Activated CD4-positive, alpha-beta T cell treated with anti-CD3 and anti-CD28 coated beads for 48 hours (primary cell): ENCODE results near the gene HHIPL1.

Experiments used
- DNase-seq: peaks from one replicate; pipeline ENCODE4 v3.0.0-alpha.2; 2020

Gene HHIPL1

DNA sequence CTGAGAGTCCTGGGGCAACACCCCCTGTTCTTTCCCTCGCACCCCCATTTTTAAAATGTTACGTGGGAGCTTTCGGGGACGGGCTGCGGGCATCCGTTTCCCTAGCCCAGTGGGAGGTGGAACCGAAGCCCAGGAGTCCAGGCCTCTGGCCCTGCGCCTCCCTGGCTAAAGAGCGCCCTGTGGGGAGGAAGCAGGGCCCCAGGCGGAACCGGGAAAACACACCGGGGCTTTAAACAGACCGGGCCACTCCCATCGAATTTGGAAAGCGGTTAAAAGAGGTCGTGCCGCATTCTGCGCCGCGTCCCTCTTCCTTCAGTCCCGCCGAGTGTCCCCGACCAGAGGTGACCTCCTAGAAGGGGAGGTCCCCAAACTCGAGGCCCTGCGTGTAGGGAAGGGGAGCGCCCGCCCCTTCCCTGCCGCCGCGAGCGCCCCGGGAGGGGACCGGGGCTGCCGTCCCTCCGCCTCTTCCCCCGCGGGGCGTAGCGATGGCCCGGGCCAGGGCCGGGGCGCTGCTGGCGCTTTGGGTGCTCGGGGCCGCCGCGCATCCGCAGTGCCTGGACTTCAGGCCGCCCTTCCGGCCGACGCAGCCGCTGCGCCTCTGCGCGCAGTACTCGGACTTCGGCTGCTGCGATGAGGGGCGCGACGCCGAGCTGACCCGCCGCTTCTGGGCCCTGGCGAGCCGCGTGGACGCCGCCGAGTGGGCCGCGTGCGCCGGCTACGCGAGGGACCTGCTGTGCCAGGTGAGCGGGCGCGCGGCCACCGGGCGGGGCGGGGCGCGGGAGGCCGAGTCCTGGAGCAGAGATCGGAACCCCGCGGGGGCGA lies at the start of gene HHIPL1:
HHIPL1 (plus strand) TSS at position 407 of the 822 bp plus-strand sequence; CDS start at position 486, 79 bp downstream.
- no peak for DNase-seq

DNA sequence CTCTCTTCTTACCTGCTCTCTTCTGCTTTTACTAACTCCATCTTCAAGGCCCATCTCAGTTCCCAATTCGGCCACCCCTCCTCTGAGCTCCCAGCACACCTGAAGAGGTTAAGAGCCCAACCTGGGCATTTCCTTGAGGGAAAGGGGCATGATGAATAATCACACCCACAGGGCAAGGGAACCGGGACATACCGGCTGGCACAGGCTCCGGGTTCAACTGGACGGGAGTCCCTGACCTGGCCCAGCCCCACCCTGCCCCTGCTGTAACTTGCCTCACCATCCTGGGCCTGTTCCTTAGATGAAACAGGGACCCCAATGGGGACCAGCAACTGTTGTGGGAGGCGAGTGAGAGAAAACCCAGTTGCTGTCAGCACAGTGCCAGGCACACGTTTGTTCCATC lies 49.4 kb upstream of the HHIPL1 start:
- no peak for DNase-seq

DNA sequence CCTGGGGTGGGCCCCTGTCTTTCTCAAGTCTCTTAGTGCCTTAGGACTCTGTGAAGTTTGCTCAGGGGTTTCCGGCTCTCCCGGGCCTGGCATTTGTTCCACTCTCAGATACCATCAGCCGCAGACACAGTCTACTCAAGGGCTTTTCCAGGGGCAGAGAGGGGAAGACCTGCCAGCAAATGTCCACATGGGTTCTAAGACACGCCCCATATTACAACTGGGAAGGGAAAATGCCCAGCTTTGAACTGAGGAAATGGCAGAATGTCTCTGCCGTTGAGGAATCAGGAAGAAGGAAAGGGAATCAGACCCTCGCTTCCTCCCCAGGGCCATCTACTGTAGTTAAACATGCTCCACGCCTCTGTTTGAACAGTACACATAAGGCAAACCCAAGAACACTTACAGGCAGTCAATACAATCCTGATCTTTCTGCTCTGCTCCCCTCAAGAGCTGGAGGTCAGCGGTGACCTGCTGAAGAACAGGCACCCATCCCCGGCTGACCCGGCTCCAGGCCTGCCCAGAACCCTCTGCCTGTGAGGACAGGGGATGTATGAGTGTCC lies 48.8 kb upstream of the HHIPL1 start:
- no peak for DNase-seq

DNA sequence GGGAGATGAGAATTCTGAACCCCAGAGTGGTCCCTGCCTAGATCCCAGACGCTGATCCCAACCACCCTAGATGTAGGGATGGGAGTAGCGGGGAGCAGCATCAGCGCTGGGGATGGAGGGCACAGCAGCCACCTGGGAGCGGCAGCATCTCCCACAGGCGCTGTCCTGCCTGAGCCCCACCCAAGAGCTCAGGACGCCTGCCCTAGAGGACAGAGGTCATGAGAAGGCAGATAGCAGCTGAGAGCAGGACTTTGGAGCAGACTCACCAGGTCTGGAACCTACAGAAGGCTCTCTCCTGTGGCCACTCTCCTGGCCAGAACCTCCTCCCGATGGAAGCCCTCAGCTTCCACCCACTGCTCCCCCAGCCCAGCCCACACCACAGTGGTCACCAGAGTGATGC lies 48.2 kb upstream of the HHIPL1 start:
- DNase-seq, result no peak

DNA sequence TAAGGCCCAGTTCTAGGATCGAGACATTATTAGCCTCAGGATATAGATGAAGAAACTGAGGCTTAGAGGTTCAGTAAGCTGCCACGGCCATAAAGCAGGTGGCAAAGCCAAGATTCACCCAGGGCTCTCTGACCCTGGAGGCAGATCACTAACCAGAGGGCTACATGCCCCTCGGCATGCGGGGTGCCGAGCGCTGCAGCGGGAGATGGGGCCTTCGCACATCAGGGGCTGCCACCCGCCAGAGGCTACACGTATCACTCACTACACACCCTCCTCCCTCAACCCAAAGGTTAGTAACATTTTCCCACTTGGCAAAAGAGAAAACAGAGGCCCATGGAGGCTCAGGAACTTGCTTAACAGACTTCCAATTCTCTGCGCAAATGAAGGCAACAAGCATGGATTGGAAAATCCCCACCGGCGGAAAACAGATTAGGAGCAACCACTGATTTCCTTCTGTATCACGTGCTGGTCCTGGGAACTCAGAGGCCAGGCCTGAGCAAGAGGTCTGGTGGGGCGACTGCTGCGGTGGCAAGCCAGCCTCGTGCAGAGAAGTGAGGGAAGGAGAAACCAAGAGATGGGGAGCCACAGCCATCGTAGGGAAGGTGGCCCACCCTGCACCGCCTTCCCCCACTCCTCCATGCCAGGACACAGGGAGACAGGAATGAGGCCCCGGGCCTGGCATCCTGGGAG lies 46.9 kb upstream of the HHIPL1 start:
- no peak for DNase-seq

DNA sequence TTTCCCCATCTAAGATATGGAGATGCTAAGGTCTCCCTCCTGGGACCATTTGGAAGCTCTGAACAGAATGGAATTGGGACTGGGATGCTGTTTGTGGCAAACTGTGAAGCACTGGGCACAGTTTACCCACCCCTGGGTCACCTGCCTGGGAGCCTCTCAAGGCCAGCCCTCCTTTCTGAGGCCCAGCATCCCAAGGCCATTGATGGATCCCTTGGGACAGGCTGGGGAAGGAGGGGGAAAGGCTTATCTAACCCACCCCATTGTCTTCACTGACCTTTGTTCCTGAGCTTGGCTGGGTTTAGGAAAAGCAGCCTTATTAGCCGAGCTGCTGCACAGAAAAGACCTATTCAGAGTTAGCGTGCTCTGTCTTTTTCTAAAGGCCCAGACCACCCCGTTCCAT lies 46.2 kb upstream of the HHIPL1 start:
- no peak for DNase-seq

DNA sequence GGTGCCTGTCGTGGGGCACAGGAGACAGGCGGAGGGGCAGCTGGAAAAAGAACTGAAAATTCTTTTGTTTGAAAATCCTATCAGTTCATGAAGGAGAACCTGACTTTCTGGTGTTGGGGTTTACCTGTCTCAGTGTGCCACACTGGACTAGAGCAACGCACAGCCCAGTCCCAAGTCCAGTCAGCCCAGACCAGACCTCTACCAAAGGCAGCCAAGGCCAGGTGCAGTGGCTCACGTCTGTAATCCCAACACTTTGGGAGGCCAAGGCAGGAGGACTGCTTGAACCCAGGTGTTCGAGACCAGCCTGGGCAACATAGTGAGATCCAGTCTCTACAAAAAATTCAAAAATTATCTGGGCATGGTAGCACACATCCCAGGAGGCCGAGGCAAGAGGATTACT lies 45.5 kb upstream of the HHIPL1 start:
- DNase-seq, result no peak

DNA sequence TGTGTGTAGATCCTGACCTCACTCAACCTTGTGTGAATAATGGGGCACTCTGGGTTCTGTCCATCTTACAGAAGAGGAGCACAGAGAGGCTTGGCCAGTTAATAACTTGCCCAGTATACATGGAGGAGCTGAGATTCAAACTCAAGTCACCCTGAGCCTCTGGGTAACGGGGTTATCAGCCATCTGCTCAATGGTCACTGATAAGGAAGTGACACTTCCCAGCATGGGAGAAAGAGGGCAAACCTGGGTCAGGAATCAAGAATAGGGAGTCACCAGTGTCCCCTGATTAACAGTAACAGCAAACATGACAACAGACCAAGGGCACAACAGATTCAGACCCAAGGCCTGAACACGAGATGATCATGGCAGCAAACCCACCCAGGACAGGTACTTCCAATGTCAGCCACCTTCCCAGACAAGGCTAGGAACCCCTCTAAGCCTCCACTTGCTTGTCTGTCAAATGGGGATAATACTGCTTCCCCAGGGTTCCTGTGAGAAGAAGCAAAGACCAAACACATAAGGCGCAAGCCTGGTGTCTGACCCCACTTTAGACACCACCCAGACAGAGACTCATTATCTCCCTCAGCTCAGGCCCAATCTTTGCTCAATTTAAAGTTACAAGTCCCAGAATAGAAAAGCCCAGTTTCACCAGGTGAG lies 44.6 kb upstream of the HHIPL1 start:
- DNase-seq, result no peak

DNA sequence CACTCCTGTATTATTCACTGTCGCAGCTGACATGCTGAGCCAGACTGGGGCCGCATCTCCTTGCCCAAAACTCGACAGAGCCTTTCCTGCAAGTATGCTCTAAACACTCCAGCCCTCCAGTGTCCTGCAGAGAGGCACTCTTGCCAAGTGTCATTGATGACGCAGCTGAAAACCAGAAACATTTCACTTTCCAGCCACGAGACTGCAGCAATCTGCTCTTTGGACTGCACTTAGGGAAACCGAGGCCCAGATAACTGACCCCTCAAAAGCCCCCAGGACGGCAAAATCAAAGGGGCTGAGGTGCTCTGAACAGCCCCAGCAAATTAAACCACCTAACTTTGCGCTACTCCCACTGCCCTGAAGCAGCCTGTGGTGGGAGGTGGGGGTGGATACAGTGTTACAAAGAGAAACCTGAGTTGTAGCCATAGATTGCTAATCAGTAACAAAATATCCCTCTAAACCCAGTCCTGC lies 43.5 kb upstream of the HHIPL1 start:
- DNase-seq, result no peak

DNA sequence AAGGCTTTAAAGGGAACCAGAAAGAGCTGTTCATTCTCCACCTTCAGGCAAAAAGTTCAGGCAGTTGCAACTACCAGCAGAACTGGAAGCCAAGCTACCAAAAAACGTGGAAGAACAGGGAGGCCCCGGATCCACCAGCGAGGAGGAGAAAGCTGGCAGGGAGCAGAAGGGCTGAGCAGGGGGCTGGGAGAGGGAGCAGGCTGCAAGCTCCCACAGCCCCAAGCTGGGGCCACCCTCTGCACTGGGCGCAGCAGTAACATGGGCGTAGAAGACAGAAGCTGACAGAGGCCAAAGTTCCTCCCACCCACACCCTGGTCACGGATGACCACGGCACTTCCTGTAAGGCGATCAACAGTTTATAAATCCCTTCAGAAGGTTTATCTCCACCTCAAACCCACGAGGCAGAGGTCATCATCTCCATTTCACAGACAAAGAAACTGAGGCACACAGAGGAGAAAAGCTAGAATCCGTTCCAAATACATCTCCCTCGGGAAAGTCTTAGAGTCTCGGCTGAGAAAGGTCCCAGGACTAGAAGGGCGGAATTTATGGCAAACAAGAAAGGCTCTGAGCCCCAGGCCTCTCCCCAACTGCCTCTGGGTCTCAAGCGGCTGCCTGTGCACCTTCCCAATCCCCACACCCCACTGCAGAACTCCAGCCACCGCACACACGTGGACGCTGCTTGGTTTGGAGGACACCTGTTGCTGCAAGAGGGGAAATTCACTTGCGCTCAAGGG lies 42.7 kb upstream of the HHIPL1 start:
- DNase-seq, result no peak

DNA sequence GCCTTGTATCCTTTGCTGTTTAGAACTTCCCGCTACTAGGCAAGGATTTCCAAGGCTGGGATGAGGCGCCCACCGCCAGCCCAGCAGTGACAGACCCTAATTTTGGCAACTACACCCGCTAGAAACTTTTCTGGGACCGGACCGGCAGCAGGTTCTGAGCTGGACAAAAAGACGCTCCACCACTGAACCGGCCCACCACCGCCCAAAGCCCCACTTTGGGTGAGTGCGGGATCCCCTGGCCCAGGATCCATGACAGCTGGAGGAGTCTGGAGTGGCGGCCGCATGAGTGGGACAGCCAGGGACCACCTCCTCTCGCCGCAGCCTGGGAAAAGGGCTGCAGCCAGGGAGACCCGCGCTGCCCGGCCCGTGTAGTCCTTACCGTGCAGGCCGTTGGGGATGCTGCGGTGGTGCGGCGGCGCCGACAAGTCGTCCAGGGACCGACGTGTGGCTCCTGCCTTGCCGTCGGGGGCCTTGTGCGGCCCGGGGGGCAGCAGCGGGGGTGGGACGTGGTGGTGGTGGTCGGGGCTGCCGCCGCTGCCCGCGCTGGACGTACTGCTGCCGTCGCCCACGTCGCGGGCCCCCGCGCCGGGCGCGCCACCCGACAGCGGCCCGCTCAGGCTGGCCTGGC lies 42.0 kb upstream of the HHIPL1 start:
- no peak for DNase-seq

DNA sequence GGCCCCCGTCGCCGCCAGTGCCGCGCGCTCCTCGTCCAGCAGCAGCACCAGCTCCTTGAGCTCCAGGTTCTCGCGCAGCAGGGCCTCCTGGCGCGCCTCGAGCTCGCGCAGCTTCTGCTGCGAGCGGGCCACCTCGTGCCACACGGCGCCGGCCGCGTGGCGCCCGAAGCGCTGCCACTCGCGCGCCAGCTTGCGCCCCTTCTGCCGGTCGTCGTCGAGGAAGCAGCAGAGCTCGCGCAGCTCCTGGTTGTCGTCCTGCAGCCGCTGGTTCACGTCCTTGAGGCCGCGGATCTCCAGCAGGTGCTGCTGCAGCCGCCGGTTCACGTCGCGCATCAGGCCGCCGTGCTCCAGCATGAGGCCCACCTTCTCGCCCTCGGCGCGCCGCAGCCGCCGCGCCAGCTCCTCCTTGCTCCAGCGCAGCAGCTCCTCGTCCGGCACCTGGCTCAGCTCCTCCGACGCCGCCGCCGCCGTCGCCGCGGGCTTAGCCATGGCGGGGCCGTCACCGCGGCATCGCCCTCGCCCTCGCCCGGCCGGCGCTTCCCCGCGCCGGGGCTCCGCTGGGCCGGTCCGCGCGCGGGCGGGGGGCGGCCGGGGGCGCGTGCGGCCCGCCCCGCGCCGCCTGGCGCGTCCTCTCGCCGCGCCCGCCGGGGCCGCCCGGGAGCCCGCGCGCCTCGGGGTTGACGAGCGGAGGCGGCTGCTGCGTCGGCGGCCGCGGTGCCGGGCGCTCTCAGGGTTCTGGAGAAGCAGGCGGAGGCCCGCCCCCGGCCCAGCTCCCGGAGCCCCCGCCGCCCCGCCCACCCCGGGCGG lies 41.3 kb upstream of the HHIPL1 start, which contains the start of gene CCDC85C:
CCDC85C (minus strand) TSS at position 737 of the 807 bp plus-strand sequence; CDS start at position 489, 248 bp downstream.
- DNase-seq, result peak; percentile 66

DNA sequence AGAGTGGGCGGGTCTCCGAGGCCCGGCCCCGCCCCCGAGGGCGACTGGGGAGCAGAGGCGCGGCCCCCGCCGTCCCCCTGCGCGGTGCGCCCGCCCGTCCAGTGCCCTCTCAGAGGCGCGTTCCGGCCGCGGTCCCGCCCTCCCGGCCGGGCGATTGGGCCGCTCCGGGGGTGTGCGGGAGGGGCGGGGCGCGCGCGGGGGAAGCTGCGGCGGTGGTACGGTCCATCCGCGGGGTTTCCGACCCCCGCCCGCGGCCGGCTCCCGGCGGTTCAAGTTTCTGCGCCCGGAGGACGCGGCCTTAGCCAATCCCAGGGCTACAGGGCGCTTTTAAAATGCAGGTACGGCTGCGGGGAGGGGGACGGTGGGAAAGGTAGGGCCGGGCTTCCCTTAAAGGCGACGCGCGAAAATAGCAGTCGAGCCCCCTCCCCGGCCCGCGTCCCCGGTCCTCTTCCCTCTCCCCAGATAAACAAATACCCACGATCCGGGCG lies 40.6 kb upstream of the HHIPL1 start:
- peak; percentile 93 for DNase-seq

DNA sequence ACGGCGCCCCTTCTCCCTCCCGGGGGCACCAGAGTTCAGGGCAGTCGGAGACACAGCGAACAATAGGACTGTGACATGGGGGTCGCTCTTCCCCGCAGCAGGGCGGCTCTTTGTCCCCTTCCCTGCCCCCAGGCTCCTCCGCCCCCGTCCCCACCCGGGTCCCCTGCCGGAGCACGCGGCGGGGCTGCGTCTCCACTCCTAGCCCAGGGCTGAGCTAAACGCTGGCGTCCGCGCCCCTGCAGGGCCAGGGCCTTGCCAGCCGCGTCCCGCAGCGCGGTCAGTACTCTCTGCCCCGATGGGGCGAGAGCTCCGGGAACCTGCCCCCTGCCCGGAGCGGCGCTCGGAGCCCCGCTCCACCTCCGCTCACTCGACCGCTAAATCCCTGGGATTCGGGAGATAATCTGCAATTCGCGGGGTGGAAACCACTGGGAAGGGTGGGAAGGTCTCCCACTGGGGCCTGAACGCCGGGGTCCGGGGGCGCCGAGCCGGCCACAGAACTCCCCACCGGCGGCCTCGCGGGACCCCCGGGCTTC lies 40.1 kb upstream of the HHIPL1 start:
- DNase-seq, result peak; percentile 45

DNA sequence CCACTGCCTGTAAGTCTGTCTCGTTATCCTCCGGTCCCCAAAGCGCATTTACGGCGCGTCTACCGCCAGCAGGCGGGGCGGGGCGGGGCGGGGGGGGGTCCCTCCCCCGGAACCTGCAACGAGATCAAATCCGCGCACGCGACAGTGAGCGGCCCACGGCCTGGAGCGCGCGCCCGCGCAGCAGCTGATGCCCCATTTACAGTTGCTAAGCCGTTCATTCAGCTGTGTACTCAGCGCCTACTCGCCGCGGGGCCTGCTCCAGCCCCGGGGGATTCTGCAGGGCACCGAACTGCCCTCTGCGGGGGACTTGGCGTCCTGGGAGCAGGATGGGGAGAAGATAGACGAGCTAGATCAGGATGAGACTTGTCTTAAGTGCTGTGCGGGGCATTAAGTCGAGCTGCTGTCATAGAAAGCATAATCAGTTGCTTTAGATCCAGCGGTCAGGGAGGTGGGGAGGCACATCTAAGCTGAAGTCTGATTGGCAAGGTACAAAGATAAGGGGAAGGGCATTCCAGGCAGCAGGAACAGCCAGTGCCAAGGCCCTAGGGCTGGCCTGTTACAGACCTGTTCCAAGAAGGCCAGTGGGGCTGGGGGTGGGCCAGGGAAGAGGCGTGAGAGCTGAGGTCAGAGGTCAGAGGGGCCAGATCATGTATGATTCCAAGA lies 39.5 kb upstream of the HHIPL1 start:
- peak; percentile 81 for DNase-seq

DNA sequence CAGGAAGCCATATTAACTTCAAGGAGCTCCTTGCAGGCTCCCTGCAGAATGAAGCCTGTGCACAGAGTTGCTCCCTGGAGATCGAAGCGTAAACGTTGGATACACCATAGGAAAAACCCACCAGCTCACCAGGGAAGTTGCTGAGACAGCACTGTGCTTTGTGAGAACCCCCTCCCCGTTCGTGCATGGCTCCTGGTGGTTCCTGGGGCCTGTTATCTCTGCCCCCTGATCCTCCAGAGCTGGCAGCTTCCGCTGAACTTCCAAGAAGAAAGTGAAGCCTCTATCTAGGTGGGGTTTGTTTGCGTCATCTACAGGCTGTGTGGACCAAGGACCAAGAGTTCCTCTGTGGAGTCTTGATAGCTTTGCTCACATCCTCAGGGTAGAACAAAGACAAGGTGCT lies 38.6 kb upstream of the HHIPL1 start:
- DNase-seq, result no peak

DNA sequence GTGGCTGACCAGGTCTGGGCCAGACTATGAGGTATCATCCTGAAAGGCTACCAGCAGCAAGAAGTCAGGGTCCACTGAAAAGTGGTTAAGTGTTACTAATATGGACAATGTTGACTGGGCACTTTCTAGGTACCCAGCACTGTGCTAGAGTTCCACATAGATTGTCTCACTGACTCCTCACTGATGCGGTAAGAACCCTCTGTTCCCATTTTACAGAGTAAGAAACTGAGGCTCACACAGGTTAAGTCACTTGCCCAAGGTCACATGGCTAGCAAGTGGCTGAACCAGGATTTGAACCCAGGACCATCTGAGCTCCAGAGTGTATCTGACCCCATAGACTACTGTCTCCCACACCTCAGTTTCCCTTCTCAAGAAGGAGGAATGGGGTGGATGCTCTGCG lies 36.3 kb upstream of the HHIPL1 start:
- no peak for DNase-seq

DNA sequence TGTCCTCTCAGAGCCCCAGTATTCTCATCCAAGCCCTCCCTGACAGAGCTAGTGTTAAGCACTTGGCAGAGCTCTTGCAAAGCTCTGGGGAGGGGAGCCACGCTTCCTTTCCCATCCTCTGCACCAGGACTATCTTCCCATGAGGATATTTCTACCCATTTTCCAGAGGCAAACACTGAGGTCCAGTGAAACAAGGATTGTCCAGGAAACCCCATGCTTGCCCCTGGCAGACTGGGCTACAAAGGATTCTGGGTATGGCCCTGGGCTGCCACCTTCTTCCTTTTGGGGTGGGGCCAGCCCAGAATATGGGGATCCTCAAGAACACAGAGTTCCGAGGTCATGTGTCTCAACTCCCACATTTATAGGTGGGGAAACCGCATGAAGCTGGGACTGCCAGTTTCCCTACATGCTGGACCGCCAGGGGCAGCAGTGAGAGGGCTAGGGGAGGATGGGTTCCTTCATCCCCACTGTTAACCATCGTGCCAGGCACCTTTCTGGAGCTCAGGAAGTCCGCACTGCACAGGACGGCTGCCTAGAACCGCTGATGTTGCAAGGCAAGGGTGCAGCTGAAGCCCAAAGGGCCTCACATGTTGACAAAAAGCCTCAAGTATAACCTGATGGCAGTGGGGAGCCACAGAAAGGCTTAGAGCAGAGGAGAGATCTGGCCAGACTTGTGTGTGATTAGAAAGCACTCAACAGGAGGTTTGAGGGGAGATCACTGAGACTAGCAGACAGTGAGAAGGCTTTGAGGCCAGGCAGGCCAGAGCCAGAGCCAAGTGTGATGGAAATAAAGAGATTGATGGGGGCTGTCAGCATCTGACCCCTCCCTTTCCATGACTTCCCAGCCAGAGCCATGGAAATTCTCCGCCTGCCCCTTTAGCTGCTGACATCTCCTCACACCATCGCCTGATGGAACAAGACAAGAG lies 35.4 kb upstream of the HHIPL1 start:
- peak; percentile 33 for DNase-seq

DNA sequence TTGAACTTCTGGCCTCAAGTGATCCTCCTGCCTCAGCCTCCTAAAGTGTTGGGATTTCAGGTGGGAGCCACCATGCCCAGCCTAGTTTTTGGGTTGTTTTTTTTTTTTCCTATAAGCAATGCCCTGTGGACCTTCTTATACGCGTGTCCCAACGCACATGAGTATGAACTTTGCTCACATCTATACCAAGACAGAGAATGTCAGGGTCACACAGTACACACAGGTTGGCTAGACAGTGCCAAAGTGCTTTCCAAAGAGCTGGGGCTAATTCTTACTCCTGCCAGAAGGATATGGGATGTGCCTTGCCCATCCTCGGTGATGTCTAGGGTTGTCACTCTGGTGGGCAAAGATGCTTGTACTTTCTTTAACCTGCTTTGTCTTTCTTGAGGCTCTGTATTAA lies 33.3 kb upstream of the HHIPL1 start:
- DNase-seq, result no peak
